HG02610 (cell line): ENCODE measurements around the gene FRS3.
"Not testable (repeated sequence)": the region's sequence is repeated elsewhere in the genome, so short reads cannot be mapped to it uniquely, and the experiment has no call there.

ENCODE experiments used
- ATAC-seq: cut with Tn5 transposase; IDR thresholded peaks from one replicate; pipeline ENCODE4 v1.9.1; 2021; ENCODE audit warnings: mild to moderate bottlenecking, moderate library complexity; ENCODE audit not compliant: unreplicated experiment

The FRS3 gene, protein sequence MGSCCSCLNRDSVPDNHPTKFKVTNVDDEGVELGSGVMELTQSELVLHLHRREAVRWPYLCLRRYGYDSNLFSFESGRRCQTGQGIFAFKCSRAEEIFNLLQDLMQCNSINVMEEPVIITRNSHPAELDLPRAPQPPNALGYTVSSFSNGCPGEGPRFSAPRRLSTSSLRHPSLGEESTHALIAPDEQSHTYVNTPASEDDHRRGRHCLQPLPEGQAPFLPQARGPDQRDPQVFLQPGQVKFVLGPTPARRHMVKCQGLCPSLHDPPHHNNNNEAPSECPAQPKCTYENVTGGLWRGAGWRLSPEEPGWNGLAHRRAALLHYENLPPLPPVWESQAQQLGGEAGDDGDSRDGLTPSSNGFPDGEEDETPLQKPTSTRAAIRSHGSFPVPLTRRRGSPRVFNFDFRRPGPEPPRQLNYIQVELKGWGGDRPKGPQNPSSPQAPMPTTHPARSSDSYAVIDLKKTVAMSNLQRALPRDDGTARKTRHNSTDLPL

DNA sequence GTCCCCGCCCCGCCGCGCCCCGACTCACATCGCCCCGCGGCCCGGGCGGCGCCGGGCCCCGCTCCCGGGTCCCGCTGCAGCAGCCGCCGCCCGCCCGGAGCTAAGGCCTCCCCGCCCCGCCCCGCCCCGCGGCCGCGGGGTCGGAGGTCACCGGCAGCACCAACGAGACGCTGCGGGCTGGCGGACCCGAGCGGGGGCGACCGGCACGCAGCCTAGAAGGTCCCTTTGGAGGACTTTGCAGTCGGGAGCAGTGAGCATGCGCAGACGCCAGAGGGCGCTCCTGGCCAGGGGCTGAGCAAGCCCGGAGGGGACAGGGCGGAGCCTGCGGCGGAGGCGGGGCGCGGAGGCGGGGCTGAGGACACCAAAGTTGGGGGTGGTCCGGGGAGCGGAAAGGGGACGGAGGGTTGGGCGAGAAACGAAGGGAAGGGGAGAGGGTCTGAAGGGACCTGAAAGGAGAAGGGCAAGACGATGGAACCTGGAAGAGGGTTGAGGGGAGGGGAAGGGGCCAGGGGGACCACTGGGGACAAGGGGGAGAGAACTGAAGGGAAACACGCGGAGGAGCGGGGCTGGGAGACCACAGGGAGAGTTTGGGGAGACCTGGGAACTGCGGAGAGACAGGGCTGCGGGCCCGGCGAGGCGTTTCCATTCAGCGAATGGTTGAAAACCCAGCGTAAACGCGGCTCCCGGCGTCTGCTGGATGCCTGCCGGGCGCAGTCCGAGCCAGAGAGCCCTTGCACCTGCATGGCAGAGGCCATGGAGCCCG is at the start of gene FRS3:
TSS of gene FRS3 (minus strand) at position 113 of the 763 bp plus-strand sequence. CDS start 2,913 bp downstream, outside the sequence.
- ATAC-seq, result peak; percentile 93

DNA sequence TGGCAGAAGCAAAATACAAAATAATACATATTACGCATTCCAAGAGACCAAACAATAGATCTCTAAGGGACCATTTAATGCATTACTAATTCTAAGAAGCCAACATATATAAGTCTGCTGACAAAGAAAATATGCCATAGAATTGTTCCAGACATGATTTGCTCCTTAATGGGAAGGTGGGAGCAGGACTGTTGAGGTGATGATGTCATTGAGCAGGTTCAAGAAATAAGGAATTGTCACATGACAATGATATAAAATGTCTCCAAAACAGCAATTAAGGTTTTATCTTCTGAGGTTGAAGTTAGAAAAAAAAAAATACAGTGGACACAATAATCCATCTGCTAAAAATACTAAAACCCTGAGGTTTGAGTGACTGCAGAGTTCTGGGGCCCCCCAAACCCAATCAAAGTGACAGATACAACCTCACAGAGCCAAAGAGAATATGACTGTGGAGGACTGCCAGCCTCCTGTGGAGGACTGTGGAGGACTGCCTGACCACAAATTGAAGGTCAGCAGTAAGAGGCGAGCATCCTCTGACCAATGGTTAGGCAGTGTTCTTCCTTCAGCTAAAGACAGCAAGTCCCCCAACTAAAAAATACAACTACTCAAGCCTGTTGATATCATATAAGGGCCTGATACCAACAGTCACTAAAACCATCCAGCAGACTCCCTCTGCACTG is 46.8 kb upstream of the FRS3 start:
- no peak for ATAC-seq

DNA sequence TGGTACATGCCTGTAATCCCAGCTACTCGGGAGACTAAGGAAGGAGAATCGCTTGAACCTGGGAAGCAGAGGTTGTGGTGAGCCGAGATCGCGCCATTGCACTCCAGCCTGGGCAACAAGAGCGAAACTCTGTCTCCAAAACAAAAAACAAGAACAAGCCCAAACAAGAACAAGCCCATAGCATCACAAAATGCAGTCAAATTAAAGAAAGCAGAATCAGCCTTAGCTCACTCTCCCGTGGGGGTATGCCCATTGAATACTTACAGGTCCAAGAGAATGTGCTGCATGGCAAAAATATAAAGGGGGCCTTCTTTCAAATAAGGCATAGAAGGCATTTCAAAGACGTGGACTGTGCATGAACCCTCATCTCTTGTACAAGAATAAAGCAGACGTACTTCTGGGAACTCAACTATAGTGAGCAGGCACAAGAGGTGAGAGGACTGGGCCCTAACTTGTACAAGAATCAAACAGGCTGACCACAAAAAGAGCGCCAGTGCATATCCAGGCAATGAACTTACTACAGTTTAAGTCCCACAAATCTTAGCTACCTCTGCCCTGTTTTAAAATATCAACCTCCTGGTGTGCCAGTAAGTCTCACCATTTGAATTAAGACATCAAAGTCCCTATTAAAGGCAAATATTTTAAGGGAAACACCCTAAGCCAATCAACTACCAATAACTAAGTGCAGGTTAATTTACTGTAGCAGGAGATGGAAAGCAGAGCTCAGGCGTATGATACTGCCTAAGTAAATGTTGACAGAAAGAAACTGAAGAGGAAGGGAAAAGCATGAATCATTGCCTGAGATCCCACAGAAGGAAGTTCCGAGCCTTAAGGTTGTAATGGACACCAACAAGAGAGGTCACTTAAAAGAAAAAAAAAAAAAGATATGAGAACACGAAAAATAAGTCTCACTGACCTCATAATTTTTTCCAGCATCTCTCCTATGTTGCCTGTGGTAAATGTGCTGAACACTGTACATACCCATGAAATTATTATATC is 45.2 kb upstream of the FRS3 start:
- no peak for ATAC-seq

DNA sequence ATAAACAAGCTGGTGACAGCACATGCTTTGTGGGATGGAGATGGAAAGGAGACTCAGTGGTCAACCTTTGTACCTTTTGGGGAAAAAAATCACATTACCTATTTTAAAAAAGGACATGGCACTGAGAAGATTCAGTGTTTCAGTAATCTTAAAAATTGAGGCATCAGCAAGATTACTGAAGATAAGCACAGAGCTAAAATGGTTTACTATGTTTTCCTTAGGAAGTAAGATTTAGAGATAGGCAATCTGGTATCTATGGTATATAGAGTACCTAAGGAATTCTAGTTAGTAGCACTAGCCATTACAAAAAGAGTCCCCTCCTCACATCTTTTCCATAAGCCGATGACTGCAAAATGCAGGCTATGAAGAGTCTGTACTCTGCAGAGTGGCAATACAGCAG is 43.5 kb upstream of the FRS3 start:
- no peak for ATAC-seq

DNA sequence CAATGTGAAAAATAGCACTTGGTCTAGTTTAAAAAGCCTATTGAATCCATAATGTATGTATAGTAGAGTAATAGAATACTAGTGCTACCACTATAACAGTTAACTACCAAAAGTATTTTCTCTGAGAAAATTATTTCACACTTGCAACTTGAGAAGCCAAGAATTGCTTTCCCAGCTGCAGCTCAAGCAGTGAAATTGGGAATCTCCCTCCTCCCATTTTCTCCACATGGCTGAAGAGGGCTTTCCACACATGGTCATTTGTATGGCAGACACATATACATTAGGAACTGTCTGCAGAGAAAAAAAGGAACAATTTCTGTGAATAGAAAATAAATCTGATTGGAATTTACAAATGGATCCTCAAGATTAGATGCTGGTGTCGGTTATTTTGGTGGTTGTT is 42.3 kb upstream of the FRS3 start:
- no peak for ATAC-seq

DNA sequence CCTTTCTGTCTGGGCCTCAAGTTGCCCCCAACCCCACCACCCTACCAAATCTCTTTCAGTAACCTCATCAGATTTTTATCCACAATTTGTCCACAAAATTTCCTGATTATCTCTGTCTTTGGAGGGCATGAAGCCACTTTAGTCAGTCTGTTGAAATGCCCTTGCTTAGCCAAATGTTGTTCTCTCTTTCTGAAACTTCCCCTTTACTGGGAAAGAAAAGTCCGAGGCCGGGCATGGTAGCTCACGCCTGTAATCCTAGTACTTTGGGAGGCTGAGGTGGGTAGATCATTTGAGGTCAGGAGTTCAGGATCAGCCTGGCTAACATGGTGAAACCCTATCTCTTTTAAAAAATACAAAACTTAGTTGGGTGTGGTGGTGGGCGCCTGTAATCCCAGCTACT is 41.6 kb upstream of the FRS3 start:
- no peak for ATAC-seq

DNA sequence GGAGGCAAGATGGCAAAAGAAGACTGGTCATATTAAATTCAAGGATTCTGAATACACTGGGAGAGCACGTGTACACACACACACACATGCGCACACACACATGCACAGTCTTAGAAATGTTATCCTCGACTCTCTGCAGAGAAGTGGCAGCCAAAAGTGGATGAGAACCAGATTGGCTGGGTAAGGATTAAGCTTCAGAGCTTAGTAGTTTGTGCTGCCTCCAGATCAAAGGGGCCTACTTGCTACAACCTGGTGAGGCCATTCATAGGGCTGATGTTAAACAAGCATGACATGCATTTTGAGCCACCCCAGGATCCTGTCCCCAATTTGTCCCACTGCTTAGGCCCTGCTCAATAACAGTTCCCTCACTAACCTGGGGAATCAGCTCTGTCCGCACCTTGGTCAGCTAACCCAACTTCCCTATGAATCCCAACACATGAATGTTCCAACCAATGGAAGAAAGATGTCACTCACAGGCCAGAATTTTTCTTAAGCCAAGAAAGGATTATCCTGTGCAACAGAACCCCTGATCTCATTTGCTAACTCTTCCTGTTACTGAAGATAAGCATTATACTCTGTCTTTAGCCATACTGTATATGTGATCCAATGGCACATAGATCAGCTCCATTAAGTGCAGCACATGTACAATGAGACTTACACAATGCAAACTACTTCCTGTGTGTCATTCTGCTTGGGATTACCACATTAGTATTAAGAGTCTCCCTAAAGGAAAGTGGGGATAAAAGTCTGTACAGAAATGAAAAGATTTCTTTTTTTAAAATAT is 38.8 kb upstream of the FRS3 start:
- ATAC-seq, result no peak

DNA sequence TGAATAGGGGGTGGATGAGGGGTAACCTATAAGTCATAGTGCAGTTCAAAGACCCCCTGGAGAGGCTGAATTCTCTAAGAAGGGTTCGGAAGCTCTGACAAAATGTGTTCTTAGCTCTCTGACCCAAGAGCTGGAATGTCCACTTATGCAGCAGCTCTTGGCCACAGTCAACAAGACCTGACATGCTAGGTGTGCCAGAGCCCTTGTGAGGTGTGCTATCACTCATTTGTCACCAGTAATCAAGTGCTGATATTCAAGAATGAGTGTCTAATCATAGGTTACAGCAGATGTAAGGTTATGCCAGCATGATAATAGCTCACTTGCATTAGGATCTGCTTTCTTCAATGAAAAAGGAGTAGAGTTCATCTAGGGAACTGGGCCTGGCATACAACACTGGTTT is 35.9 kb upstream of the FRS3 start:
- ATAC-seq, result no peak

DNA sequence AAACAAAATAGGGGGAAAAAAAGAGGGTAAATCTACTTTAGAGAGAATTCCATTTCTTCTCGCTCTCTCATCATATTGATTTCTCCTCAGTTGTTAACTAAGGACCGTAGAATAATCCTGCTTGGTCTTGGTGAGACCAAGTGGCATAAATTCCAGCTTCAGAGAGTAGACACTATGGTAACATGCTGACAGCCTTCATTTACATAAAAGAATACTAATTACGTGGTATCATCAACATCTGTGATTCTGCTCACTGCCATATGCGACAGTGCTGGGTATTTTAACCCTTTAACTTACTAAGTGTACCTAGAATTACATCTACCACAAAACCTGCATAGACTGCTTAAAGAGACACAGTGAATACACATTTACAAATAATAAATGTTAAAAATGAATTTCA is 34.9 kb upstream of the FRS3 start:
- ATAC-seq, result no peak

DNA sequence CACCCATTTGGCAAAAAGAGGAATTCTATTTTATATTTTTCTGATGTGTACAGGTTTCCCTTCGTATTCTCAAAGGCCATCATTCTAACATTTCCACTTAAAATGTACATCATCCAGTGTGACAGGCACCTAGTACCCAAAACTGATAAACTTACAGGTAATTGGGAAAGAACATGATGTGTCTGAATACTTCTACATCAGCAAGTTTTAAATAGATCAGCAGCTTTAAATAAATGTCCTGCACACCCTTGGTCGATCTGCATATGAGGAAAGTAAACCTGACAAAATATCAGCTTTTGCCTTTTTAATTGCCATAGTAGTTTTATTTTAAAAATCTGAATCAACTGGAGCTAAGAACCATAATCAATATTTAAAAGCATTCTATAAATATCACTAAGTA is 34.3 kb upstream of the FRS3 start:
- no peak for ATAC-seq

DNA sequence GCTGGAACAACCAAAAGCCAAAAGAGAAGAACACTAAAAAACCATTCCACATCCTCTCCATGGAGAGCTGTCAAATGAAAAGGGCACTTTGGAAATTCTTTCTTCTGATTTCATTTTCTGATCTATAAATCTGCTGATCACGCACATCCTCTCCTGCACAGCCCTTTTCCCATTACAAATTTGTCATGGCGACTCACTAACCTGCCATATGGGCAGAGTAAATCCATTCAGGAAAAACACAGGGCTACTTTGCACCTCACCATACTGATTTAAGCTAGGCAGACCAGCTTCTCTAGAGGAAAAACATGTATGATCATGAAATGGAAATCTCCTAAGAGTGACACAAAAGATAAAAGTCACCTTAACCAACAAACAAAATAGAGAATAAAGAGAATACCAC is 33.8 kb upstream of the FRS3 start:
- no peak for ATAC-seq

DNA sequence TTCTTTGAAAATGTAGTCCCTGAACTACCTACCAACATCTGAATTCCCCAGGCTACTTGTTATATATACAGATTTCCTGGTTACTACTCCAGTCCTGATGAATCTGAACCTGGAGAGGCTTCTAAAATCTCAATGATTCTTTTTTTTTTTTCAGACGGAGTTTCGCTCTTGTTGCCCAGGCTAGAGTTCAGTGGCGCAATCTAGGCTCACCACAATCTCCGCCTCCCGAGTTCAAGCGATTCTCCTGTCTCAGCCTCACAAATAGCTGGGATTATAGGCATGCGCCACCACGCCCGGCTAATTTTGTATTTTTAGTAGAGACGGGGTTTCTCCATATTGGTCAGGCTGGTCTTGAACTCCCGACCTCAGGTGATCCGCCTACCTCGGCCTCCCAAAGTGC is 32.2 kb upstream of the FRS3 start:
- ATAC-seq, result not testable (repeated sequence)

DNA sequence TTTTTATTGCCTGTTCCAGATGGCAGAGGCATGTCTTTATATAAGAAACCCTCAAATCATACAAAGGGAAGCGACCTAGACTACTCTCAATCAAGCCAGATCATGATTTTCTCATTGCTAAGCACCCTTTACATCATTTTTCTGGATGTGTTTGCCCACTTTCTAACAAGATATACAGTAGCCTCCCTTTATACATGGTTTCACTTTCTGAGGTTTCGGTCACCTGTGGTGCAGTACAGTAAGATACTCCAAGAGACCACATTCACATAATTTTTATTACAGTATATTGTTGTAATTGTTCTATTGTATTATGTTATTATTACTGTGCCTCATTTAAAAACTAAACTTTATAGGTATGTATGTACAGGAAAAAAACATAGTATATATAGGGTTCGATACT is 31.4 kb upstream of the FRS3 start:
- ATAC-seq, result no peak

DNA sequence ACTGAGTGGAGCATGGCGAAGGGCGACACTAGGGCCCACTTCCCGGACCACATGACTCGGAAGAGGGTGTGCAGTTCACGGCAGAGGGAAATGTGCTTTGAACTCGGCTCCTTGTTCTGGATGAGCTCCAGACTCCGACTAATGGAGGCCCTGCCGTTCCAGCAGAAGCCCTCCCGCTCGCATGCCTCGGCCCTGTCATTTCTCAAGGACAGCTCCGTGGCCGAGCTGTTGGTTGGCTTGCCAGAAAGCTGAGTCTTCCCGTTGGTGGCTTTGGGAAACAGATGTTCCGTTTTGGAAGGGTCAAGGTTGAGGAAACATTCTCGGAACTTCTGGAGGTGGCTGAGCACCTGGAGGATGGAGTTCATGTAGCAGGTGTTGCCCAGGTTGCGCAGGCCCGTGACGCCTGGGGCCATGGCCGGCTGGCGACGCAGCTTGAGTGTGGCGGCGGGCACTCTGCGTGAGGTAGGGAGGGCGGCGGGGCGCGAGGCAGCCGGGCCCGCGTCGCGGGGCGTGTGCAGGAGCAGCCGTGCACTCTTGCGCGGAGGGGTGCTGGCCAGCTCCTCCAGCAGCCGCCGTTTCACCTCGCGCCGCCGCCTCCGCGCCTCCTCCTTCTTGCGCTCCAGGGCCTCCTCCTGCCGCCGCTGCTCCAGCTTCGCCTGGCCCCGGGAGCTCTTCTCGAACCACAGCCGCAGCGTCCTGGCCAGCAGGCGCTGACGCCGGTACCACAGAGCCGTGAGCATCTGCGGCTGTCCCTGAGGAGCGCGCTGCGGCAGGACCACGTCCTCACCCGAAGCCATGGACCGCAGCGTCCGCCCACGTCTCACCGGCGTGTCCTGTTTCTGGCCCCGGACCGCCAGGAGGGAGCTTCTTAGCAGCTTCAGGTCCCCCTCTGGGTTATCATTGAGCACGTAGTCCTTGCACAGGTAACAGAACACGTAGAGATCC is 26.4 kb upstream of the FRS3 start:
- no peak for ATAC-seq

DNA sequence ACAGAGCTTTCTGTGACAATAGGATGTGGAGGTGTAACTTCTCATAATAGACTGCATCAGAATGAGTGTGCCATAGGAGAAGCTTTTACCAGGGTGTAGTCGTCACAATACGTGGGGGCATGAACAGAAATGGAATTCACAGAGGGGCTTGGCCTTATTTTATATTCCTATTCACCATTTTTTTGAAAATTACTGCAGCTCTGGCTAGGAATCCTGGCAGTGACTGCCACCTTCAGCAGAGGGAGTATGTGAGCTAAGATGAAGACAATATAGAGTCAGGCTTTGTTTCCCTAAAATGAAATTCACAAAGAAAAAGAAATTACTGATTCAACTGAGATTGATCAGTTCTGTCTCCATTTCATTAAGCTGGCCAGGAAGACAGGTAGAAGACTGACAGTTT is 21.7 kb upstream of the FRS3 start:
- no peak for ATAC-seq

DNA sequence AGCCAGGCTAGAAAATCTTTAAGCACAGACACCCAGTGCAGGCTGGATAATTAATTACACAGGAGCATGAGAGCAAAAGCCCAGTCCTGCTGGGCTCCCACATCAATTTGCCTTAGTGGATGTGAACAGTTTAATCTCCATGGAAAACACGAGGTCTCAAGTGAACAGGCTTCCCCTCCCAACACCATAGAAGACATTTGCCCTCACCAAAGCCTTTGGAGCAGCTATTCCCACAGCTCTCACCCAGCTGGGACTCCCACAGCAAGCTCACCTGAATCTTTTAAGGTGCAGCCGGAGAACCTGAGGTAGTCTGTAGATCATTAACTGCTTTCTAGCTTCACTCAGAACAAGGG is 19.8 kb upstream of the FRS3 start:
- no peak for ATAC-seq

DNA sequence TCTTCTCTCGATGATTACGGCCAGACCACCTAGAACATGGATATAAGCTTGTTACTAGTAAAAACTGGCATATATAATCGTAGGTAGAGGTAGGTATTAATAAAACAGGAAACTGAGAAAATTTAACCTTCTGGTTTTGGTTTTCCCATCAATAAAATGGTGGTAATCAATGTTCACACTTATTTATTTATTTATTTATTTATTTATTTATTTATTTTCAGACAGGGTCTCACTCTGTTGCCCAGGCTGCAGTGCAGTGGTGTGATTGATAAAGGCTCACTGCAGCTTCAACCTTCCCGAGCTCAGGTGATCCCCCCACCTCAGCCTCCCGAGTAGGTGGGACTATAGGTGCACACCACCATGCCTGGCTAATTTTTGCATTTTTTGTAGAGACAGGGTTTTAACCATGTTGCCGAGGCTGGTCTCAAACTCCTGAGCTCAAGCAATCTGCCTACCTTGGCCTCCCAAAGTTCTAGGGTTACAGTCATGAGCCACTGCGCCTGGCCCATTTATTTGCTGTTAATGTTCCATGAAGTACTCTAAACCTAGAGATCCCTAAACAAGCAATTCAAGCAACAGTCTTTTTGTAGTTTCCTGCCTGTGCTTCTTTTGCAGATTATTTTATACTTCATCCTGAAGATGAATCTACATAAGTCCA is 19.3 kb upstream of the FRS3 start:
- no peak for ATAC-seq

DNA sequence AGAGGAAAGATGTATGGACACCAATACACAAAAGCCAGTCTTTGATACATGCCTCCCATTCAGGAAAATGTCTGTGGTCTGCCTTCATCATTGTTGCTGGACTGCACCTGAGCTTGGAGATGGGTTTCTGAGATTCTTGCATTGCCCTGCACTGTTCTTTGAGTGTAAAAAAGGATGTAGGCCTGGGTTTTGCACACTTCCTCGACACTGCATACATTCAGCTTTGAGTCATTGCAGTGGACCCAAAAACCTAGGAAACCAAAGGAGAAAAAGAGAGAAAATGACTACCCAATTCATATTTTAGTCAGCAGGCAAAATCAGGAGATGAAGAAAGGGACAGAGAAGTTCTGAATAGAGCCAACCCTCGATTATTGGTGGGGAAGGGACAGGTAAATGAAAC is 16.8 kb upstream of the FRS3 start:
- no peak for ATAC-seq
